ENCODE results near the gene TFF1.

Gene TFF1

GRCh38 chr21:42381347-42381984, 15.1 kb upstream of the TFF1 start:
- DNase-seq, result peak; percentile 45 to 69 (median 60)

GRCh38 chr21:42379426-42380215, 13.3 kb upstream of the TFF1 start:
- DNase-seq, result peak in 3 of 4 experiments; percentile 29 to 52 (median 35)

GRCh38 chr21:42378418-42378817, 12.1 kb upstream of the TFF1 start:
- no peak for DNase-seq

- DNase-seq, result no peak
These were observed 11.6 kb upstream of the TFF1 start for GRCh38 chr21:42377951-42378340.

- no peak for DNase-seq
These were observed 11.0 kb upstream of the TFF1 start for GRCh38 chr21:42377211-42377950.

GRCh38 chr21:42376338-42376982, 10.1 kb upstream of the TFF1 start:
- no peak for DNase-seq

GRCh38 chr21:42375966-42376337, 9.6 kb upstream of the TFF1 start:
- DNase-seq, result no peak

- no peak for DNase-seq
These were observed 9.2 kb upstream of the TFF1 start for GRCh38 chr21:42375506-42375905.

- no peak for DNase-seq
These were observed 8.6 kb upstream of the TFF1 start for GRCh38 chr21:42374864-42375499.

- no peak for DNase-seq
These were observed 8.1 kb upstream of the TFF1 start for GRCh38 chr21:42374457-42374856.

GRCh38 chr21:42373908-42374455, 7.6 kb upstream of the TFF1 start:
- DNase-seq, result no peak

- no peak for DNase-seq
These were observed 7.0 kb upstream of the TFF1 start for GRCh38 chr21:42373196-42373907.

- DNase-seq, result no peak
These were observed 4.7 kb upstream of the TFF1 start for GRCh38 chr21:42370894-42371654.

- DNase-seq, result no peak
These were observed 3.5 kb upstream of the TFF1 start for GRCh38 chr21:42369821-42370220.

GRCh38 chr21:42367367-42368165, 1.2 kb upstream of the TFF1 start:
- no peak for DNase-seq

- no peak for DNase-seq
These were observed 565 bp downstream of the TFF1 start for GRCh38 chr21:42365770-42366169.

- DNase-seq, result peak in 2 of 4 experiments; percentile 10 to 20
These were observed 1.9 kb downstream of the TFF1 start for GRCh38 chr21:42364304-42364865.

GRCh38 chr21:42363312-42363711, 3.0 kb downstream of the TFF1 start:
- DNase-seq, result no peak

- DNase-seq, result no peak
These were observed 3.6 kb downstream of the TFF1 start for GRCh38 chr21:42362700-42363099.

GRCh38 chr21:42362198-42362597, 4.1 kb downstream of the TFF1 start:
- no peak for DNase-seq

All from suppressor macrophage (primary cell).